Measurements from ENCODE around the gene DDX1. TPM values are rescaled to one million over a fixed set of nuclear protein-coding genes. Genes with fewer than 3 reads are reported as not detected.

DDX1 gene
- total RNA-seq, 2 experiments from 2014 or later: 42.7 to 91.8 TPM

GRCh38 chr2:15577071-15577735 lies 14.5 kb upstream of the DDX1 start:
- no peaks in the 10 kb centered on the region for H3K9me2 ChIP-seq (ENCODE audit: insufficient read depth, low read length)
- POLR2A ChIA-PET: interaction anchor here (0.5 to 2.2 kb wide), 5 partner anchors 12 to 438 kb away, joined by 3 to 9 read pairs (median 3); no protein-coding TSS in a partner anchor
- H2AFZ ChIP-seq (ENCODE audit: low read length): peak overlapping the region; percentile 18; the same call in 1 of the 2 replicates

GRCh38 chr2:15579641-15580040 lies 12.0 kb upstream of the DDX1 start:
- Histone ChIP-seq H3K36me3 (ENCODE audit: insufficient read depth, low read length) (no peaks in the 10 kb centered on the region), H3K4me2 (ENCODE audit: low read length) (no peak overlapping the region), H3K4me3 (ENCODE audit: low read depth, low read length, poor library complexity, severe bottlenecking) (no peak overlapping the region), H3K79me2 (ENCODE audit: insufficient read depth, low read depth, low read length) (no peaks in the 10 kb centered on the region), H4K20me1 (ENCODE audit: insufficient read depth, low read length) (no peaks in the 10 kb centered on the region), H2AFZ (ENCODE audit: low read length) (no peak overlapping the region), H3K27ac (ENCODE audit: low read depth, low read length, poor library complexity, severe bottlenecking) (no peak overlapping the region), H3K4me1 (ENCODE audit: insufficient read depth, low read length, poor library complexity, severe bottlenecking) (peaks cover 14% of the 10 kb centered on the region), H3K9me2 (ENCODE audit: insufficient read depth, low read length) (no peaks in the 10 kb centered on the region), H3K9me3 (ENCODE audit: low read length) (no peaks in the 10 kb centered on the region)
- TF ChIP-seq EZH2phosphoT487 (IDR thresholded peaks at IDR 0.05; ENCODE audit: borderline replicate concordance, low read depth, low read length): no peak
- no peak for TF ChIP-seq CTCF (conservative IDR thresholded peaks at IDR 0.05; ENCODE audit: low read length)
- intact Hi-C loops (cut with micrococcal nuclease; ENCODE audit: unreplicated experiment): no loop called here
- BruUV-seq (replicated peaks): no TSS peak
- DNase-seq (ENCODE audit: low spot score): no peak
- POLR2A ChIA-PET: interaction anchor here (0.6 kb wide), 1 partner anchor 516 kb away, joined by 4 read pairs; no protein-coding TSS in a partner anchor
- CTCF ChIA-PET (ENCODE audit: unreplicated experiment): no interaction called here

More at GRCh38 chr2:15577071-15577735, 14.5 kb upstream of the DDX1 start:
- H4K20me1 ChIP-seq (ENCODE audit: insufficient read depth, low read length): no peaks in the 10 kb centered on the region
- H3K27ac ChIP-seq (ENCODE audit: low read depth, low read length, poor library complexity, severe bottlenecking): no peak overlapping the region
- H3K4me2 ChIP-seq (ENCODE audit: low read length): no peak overlapping the region
- DNase-seq (ENCODE audit: low spot score): peak; percentile 87
- H3K9me3 ChIP-seq (ENCODE audit: low read length): no peaks in the 10 kb centered on the region
- CTCF ChIA-PET (ENCODE audit: unreplicated experiment): interaction anchor here (0.5 to 1.2 kb wide), 9 partner anchors 11 to 1060 kb away, joined by 3 to 5 read pairs (median 3); no protein-coding TSS in a partner anchor
- no TSS peak for BruUV-seq (replicated peaks)
- H3K4me3 ChIP-seq (ENCODE audit: low read depth, low read length, poor library complexity, severe bottlenecking): no peak overlapping the region
- H3K4me1 ChIP-seq (ENCODE audit: insufficient read depth, low read length, poor library complexity, severe bottlenecking): peaks cover 2% of the 10 kb centered on the region
- no peaks in the 10 kb centered on the region for H3K79me2 ChIP-seq (ENCODE audit: insufficient read depth, low read depth, low read length)
- intact Hi-C loops (cut with micrococcal nuclease; ENCODE audit: unreplicated experiment): loop anchor here (2.0 kb wide), 1 partner anchor 672 kb away; no protein-coding TSS in a partner anchor
- no peak for TF ChIP-seq EZH2phosphoT487 (IDR thresholded peaks at IDR 0.05; ENCODE audit: borderline replicate concordance, low read depth, low read length)
- TF ChIP-seq CTCF (conservative IDR thresholded peaks at IDR 0.05; ENCODE audit: low read length): peak; percentile 93
- H3K36me3 ChIP-seq (ENCODE audit: insufficient read depth, low read length): no peaks in the 10 kb centered on the region

- ChIA-PET CTCF (ENCODE audit: unreplicated experiment) (no interaction called here), POLR2A (interaction anchor here (0.6 kb wide), 1 partner anchor 10 kb away, joined by 3 read pairs; no protein-coding TSS in a partner anchor)
- Histone ChIP-seq H3K4me2 (ENCODE audit: low read length) (no peak overlapping the region), H3K36me3 (ENCODE audit: insufficient read depth, low read length) (no peaks in the 10 kb centered on the region), H2AFZ (ENCODE audit: low read length) (no peak overlapping the region), H3K27ac (ENCODE audit: low read depth, low read length, poor library complexity, severe bottlenecking) (no peak overlapping the region), H3K79me2 (ENCODE audit: insufficient read depth, low read depth, low read length) (no peaks in the 10 kb centered on the region), H3K4me1 (ENCODE audit: insufficient read depth, low read length, poor library complexity, severe bottlenecking) (peaks cover 14% of the 10 kb centered on the region), H4K20me1 (ENCODE audit: insufficient read depth, low read length) (no peaks in the 10 kb centered on the region), H3K4me3 (ENCODE audit: low read depth, low read length, poor library complexity, severe bottlenecking) (no peak overlapping the region), H3K9me2 (ENCODE audit: insufficient read depth, low read length) (no peaks in the 10 kb centered on the region), H3K9me3 (ENCODE audit: low read length) (no peaks in the 10 kb centered on the region)
- no TSS peak for BruUV-seq (replicated peaks)
- no peak for TF ChIP-seq CTCF (conservative IDR thresholded peaks at IDR 0.05; ENCODE audit: low read length)
- no peak for TF ChIP-seq EZH2phosphoT487 (IDR thresholded peaks at IDR 0.05; ENCODE audit: borderline replicate concordance, low read depth, low read length)
- no peak for DNase-seq (ENCODE audit: low spot score)
- intact Hi-C loops (cut with micrococcal nuclease; ENCODE audit: unreplicated experiment): no loop called here
Observed at GRCh38 chr2:15580451-15580850, 11.2 kb upstream of the DDX1 start.
